Stomach (tissue), 4 donors: ENCODE results near the gene HMGN4.

Experiments
- EP300 ChIP-seq: sonication (generic); formaldehyde crosslinking; IDR thresholded peaks from one replicate; pipeline ENCODE4 v1.6.1; 2017; ENCODE audit warnings: antibody characterized with exemption
- POLR2A ChIP-seq, 4 donors: fragments of 450-650 bp; IDR thresholded peaks; one replicate each; pipeline ENCODE4 v1.6.1; 2016; ENCODE audit warnings: antibody characterized with exemption in 4 of 4, control low read depth in 2 of 4, mild to moderate bottlenecking in 1 of 4, moderate library complexity in 1 of 4
- POLR2AphosphoS5 ChIP-seq, 3 donors: sonication (generic); formaldehyde crosslinking; IDR thresholded peaks; one replicate each; pipeline ENCODE4 v1.6.1; 2016; ENCODE audit warnings: antibody characterized with exemption in 3 of 3
- TF ChIP-seq, protein P1 (sequence below), 7 experiments: fragments of 450-650 bp in 4 of 7; fragments of 200-600 bp in 3 of 7; sonication (generic) in 3 of 7; IDR thresholded peaks; one replicate each; pipeline ENCODE4 v1.5.1; 2016 to 2019; ENCODE audit warnings: antibody characterized with exemption in 7 of 7, control low read depth in 2 of 7, mild to moderate bottlenecking in 1 of 7

DNA sequence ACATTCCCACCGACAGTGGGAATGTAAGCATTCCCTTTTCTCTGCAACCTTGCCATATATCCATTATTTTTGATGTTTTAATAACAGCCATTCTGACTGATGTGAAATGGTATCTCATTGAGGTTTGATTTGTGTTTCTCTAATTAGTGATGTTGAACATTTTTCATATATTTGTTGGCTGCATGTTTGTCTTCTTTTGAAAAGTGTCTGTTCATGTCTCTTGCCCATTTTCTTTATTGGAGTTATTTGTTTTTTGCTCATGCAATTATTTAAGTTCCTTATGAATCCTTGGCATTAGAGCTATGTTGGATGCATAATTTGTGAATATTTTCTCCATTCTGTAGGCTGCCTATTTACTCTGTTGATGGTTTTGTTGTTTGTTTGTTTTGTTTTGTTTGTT is 40.6 kb downstream of the HMGN4 start:
- no peak for TF ChIP-seq POLR2A (IDR thresholded peaks at IDR 0.05)
- TF ChIP-seq, protein P1, sequence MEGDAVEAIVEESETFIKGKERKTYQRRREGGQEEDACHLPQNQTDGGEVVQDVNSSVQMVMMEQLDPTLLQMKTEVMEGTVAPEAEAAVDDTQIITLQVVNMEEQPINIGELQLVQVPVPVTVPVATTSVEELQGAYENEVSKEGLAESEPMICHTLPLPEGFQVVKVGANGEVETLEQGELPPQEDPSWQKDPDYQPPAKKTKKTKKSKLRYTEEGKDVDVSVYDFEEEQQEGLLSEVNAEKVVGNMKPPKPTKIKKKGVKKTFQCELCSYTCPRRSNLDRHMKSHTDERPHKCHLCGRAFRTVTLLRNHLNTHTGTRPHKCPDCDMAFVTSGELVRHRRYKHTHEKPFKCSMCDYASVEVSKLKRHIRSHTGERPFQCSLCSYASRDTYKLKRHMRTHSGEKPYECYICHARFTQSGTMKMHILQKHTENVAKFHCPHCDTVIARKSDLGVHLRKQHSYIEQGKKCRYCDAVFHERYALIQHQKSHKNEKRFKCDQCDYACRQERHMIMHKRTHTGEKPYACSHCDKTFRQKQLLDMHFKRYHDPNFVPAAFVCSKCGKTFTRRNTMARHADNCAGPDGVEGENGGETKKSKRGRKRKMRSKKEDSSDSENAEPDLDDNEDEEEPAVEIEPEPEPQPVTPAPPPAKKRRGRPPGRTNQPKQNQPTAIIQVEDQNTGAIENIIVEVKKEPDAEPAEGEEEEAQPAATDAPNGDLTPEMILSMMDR (IDR thresholded peaks at IDR 0.05): no peak
- no peak for TF ChIP-seq EP300
- no peak for TF ChIP-seq POLR2AphosphoS5 (IDR thresholded peaks at IDR 0.05)
